OCI-LY3 (cell line): ENCODE measurements around the gene FUT8.

Experiments used
- H2AFZ ChIP-seq: fragments of 200-600, 300-600 bp; shearing (Covaris generic); 2 replicates; pipeline ENCODE4 v1.6.0; 2014; ENCODE audit warnings: antibody characterized with exemption, low read depth, low read length
- H3K27ac ChIP-seq: fragments of 200-600, 300-600 bp; sonication (generic); 2 replicates; pipeline ENCODE4 v1.5.1; 2014; ENCODE audit warnings: mild to moderate bottlenecking, low read length, moderate library complexity, mixed read lengths
- H3K27me3 ChIP-seq: fragments of 200-600, 300-600 bp; sonication (generic); 2 replicates; pipeline ENCODE4 v1.6.1; 2014; ENCODE audit warnings: low read depth, low read length, mixed read lengths
- H3K36me3 ChIP-seq: fragments of 200-600, 300-600 bp; sonication (generic); replicated peaks from 2 replicates; pipeline ENCODE3; 2014; ENCODE audit warnings: low read depth, low read length, mixed read lengths
- H3K4me1 ChIP-seq: fragments of 300-600, 200-600 bp; sonication (generic); 2 replicates; pipeline ENCODE4 v1.6.1; 2014; ENCODE audit warnings: low read length, mixed read lengths
- H3K4me2 ChIP-seq: fragments of 200-600, 300-600 bp; sonication (generic); 2 replicates; pipeline ENCODE4 v1.6.1; 2014; ENCODE audit warnings: low read length, mixed read lengths
- H3K4me3 ChIP-seq: fragments of 300-600, 200-600 bp; sonication (generic); 2 replicates; pipeline ENCODE4 v1.5.1; 2014; ENCODE audit warnings: antibody characterized with exemption, mild to moderate bottlenecking, low read length, moderate library complexity
- H3K79me2 ChIP-seq: fragments of 300-600, 200-600 bp; shearing (Covaris generic); 2 replicates; pipeline ENCODE4 v1.6.1; 2014; ENCODE audit warnings: mild to moderate bottlenecking, low read length, mixed read lengths
- H3K9ac ChIP-seq: fragments of 300-600, 200-600 bp; shearing (Covaris generic); 2 replicates; pipeline ENCODE4 v1.6.0; 2014; ENCODE audit warnings: mild to moderate bottlenecking, low read length, moderate library complexity
- H3K9me3 ChIP-seq: fragments of 200-600, 300-600 bp; shearing (Covaris generic); 2 replicates; pipeline ENCODE4 v1.6.1; 2014; ENCODE audit warnings: low read length, mixed read lengths; ENCODE audit not compliant: insufficient read depth
- H4K20me1 ChIP-seq: fragments of 200-600, 300-600 bp; sonication (generic); 2 replicates; pipeline ENCODE4 v1.6.1; 2016; ENCODE audit warnings: low read length, mixed read lengths; ENCODE audit not compliant: insufficient read depth
- CTCF ChIP-seq: fragments of 200-600, 300-600 bp; sonication (generic); IDR thresholded peaks from 2 replicates; pipeline ENCODE4 v1.5.1; 2014; ENCODE audit warnings: antibody characterized with exemption, low read length, low read depth
- EZH2phosphoT487 ChIP-seq: fragments of 200-600 bp; shearing (Covaris generic); IDR thresholded peaks from 2 replicates; pipeline ENCODE4 v1.6.1; 2018; ENCODE audit warnings: antibody characterized with exemption, mixed run types, low read depth

The FUT8 gene

DNA sequence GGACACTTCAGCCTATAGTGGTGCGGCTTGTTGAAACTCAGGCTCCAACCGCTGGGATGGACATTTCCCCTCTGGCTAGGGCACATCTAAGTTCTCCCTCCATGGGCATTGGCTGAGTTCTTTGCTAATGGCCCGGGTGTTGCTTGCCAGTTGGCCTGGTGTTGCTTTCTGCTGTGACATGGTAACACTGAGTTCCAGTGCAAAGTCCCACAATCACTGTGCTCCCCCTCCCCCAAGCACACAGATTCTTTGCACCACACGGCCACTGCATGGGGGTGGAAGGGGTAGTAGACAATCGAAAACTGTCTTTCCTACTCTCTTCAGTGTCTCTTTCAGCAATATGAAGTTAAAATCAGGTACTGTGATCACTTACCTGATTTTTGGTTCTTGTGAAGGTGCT, 308.2 kb downstream of the FUT8 start:
- no peak overlapping the region for H3K9ac ChIP-seq
- H3K79me2 ChIP-seq: no peaks in the 10 kb centered on the region
- H2AFZ ChIP-seq: no peak overlapping the region
- H3K36me3 ChIP-seq: no peaks in the 10 kb centered on the region
- no peaks in the 10 kb centered on the region for H3K27me3 ChIP-seq
- H3K27ac ChIP-seq: no peak overlapping the region
- no peak overlapping the region for H3K4me3 ChIP-seq
- no peak for TF ChIP-seq EZH2phosphoT487
- TF ChIP-seq CTCF: no peak
- H3K4me2 ChIP-seq: no peak overlapping the region
- H3K4me1 ChIP-seq: no peaks in the 10 kb centered on the region
- no peaks in the 10 kb centered on the region for H4K20me1 ChIP-seq
- 0 out of 2 replicates have a peak, but pooled peaks cover 3% of the 10 kb centered on the region for H3K9me3 ChIP-seq

DNA sequence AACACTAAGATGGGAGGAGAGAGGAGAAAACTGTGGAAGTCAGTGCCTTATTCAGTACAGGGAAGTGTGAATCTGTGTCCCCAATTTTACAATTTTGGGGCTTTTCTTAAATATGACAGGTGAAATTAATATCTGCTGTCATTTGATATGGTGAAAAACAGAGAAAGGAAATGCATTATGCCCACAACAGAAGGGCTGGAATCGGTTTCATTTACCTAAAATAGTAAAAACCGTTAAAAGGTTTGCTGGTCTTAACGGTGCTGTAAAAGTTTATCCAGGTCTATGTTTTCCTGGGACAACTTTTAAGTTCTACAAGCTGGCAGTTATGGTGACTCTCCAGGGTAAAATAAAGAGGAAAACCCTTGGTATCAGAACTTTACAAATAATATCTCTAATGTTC, 310.8 kb downstream of the FUT8 start:
- no peak overlapping the region for H2AFZ ChIP-seq
- H3K36me3 ChIP-seq: no peaks in the 10 kb centered on the region
- H3K4me2 ChIP-seq: no peak overlapping the region
- TF ChIP-seq EZH2phosphoT487: no peak
- TF ChIP-seq CTCF: no peak
- no peaks in the 10 kb centered on the region for H3K27me3 ChIP-seq
- no peaks in the 10 kb centered on the region for H3K4me1 ChIP-seq
- H3K79me2 ChIP-seq: no peaks in the 10 kb centered on the region
- H4K20me1 ChIP-seq: no peaks in the 10 kb centered on the region
- H3K27ac ChIP-seq: no peak overlapping the region
- H3K9me3 ChIP-seq: no peaks in the 10 kb centered on the region
- no peak overlapping the region for H3K4me3 ChIP-seq
- H3K9ac ChIP-seq: no peak overlapping the region

- H3K9me3 ChIP-seq: no peaks in the 10 kb centered on the region
- no peak overlapping the region for H3K27ac ChIP-seq
- H3K4me1 ChIP-seq: peaks cover 9% of the 10 kb centered on the region
- no peak overlapping the region for H3K4me3 ChIP-seq
- no peak for TF ChIP-seq EZH2phosphoT487
- no peak overlapping the region for H3K4me2 ChIP-seq
- H3K79me2 ChIP-seq: no peaks in the 10 kb centered on the region
- H3K27me3 ChIP-seq: no peaks in the 10 kb centered on the region
- H3K9ac ChIP-seq: no peak overlapping the region
- H4K20me1 ChIP-seq: no peaks in the 10 kb centered on the region
- no peak overlapping the region for H2AFZ ChIP-seq
- no peaks in the 10 kb centered on the region for H3K36me3 ChIP-seq
Measured at GRCh38 chr14:65728604-65729003, 316.1 kb downstream of the FUT8 start.

- Histone ChIP-seq H3K4me3 (no peak overlapping the region), H3K36me3 (no peaks in the 10 kb centered on the region), H3K9me3 (no peaks in the 10 kb centered on the region), H3K4me2 (no peak overlapping the region), H3K79me2 (no peaks in the 10 kb centered on the region), H4K20me1 (no peaks in the 10 kb centered on the region), H3K4me1 (peaks cover 9% of the 10 kb centered on the region), H2AFZ (no peak overlapping the region), H3K9ac (no peak overlapping the region), H3K27me3 (no peaks in the 10 kb centered on the region), H3K27ac (no peak overlapping the region)
- TF ChIP-seq EZH2phosphoT487: no peak
- no peak for TF ChIP-seq CTCF
Measured at GRCh38 chr14:65729566-65729965, 317.0 kb downstream of the FUT8 start.

DNA sequence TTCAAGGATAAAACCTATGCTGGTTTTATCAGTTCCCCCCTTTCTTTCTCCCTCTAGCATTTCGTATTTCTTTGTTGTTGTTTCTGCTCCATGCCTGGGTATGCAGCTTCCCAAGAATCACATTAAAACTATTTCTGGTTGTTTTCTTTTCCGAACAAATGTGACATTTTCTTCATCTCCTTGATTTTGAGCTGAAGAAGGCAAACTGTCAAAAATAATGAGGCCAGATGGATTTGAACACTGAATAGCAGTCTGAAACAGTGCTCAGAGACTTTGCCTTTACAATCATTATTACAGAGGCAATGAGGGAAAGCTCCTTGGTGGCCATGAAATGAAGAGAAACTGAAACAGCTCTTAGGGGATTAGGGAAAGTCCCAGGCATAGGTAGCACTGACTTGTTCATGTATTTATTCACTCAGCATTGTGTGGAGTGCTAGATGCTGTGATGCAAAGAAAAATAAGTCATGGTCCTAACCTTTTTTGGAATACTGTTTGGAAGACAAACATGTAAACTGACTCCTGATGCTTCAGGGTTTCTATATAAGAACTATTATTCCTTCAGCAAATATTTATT, 319.5 kb downstream of the FUT8 start:
- H2AFZ ChIP-seq: no peak overlapping the region
- no peak overlapping the region for H3K9ac ChIP-seq
- H3K79me2 ChIP-seq: no peaks in the 10 kb centered on the region
- no peaks in the 10 kb centered on the region for H3K9me3 ChIP-seq
- TF ChIP-seq EZH2phosphoT487: no peak
- no peak for TF ChIP-seq CTCF
- H3K4me2 ChIP-seq: peak overlapping the region; percentile 35
- H3K4me1 ChIP-seq: peaks cover 9% of the 10 kb centered on the region
- no peaks in the 10 kb centered on the region for H3K36me3 ChIP-seq
- no peak overlapping the region for H3K27ac ChIP-seq
- H3K27me3 ChIP-seq: no peaks in the 10 kb centered on the region
- H4K20me1 ChIP-seq: no peaks in the 10 kb centered on the region
- H3K4me3 ChIP-seq: no peak overlapping the region
